Large intestine (tissue), 3 donors: Measurements from ENCODE around the gene MLXIP. TPM values are rescaled to one million over a fixed set of nuclear protein-coding genes. Genes with fewer than 3 reads are reported as not detected.

Experiments used
- DNase-seq, 2 donors: peaks; one replicate each; pipeline versions ENCODE4 v3.0.0 to v3.0.0-alpha.2; 2013
- H3K27ac ChIP-seq: one replicate; pipeline ENCODE4 v1.5.1; 2013; ENCODE audit warnings: low read length
- H3K27me3 ChIP-seq: 2 replicates; pipeline ENCODE4 v1.6.1; 2013; ENCODE audit warnings: low read length; ENCODE audit not compliant: control insufficient read depth, insufficient read depth
- H3K36me3 ChIP-seq: 2 replicates; pipeline ENCODE4 v1.6.1; 2013; ENCODE audit warnings: low read length; ENCODE audit not compliant: control insufficient read depth, insufficient read depth
- H3K4me1 ChIP-seq: one replicate; pipeline ENCODE4 v1.6.1; 2013; ENCODE audit warnings: low read length; ENCODE audit not compliant: control insufficient read depth, insufficient read depth
- H3K4me3 ChIP-seq: one replicate; pipeline ENCODE4 v1.5.1; 2013; ENCODE audit warnings: low read length
- H3K9me3 ChIP-seq: one replicate; pipeline ENCODE4 v1.6.1; 2013; ENCODE audit warnings: mild to moderate bottlenecking, low read depth, low read length, moderate library complexity; ENCODE audit not compliant: control insufficient read depth
- WGBS: methylation state at CpG from one replicate; pipeline ENCODE4 v1.1.5; 2013; ENCODE audit warnings: low lambda C conversion rate; ENCODE audit not compliant: insufficient coverage; 5-methylcytosine and 5-hydroxymethylcytosine counted together
- polyA plus RNA-seq: library from polyadenylated mRNA; unstranded; fragments of 120-200 nt; gene quantifications from one replicate; pipeline ENCODE4 v1.2.1, GENCODE V29; 2013

MLXIP gene
- polyA plus RNA-seq, 1 donor: 51.8 TPM

DNA sequence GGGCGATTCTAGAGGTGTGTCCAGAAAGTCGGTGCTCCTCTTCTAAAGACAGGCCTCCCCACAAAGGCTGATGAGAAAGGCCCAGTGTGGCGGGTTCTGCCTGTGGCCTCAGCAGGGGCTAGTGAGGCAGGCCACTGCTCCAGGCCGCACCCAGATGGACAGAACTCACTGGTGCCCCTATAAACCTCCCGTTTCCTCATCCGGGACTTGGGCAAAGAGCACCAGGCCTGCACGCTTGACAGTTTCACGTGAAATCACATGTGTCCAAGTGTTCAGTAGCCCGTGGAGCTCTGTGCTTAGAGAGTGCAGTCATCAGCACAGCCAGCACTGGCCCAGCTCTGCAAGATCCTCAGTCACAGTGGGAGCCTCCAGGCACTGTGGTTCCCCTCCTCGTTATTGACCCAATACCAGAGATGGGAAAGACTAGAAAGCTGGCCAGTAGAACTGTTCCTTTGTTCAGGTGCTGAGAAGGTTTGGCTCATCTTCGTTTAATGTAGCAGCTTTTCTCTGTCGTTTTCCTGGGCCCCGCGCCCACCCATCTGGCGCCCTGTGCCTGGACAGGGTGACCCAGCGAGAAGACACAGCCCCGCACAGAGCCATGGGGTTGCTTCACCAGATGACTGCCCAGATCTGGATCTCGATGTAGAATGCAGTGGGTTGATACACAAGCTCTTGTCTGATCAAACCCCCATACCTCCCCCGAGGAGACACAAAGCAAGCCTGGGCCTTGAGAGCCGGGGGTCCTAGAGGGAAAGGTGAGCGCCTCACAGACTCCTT lies 69.1 kb downstream of the MLXIP start:
- no peak overlapping the region for H3K27ac ChIP-seq
- DNase-seq: no peak
- WGBS: 80% methylated on average over 1 of the region's 21 CpGs
- no peaks in the 10 kb centered on the region for H3K9me3 ChIP-seq
- H3K4me3 ChIP-seq: no peak overlapping the region
- peaks cover 18% of the 10 kb centered on the region for H3K36me3 ChIP-seq
- H3K4me1 ChIP-seq: no peaks in the 10 kb centered on the region
- H3K27me3 ChIP-seq: no peaks in the 10 kb centered on the region

- DNase-seq: no peak
- WGBS: 47% methylated on average over 2 of the region's 6 CpGs
- H3K36me3 ChIP-seq: peaks cover 9% of the 10 kb centered on the region
- no peaks in the 10 kb centered on the region for H3K4me1 ChIP-seq
- H3K4me3 ChIP-seq: no peak overlapping the region
- H3K27me3 ChIP-seq: no peaks in the 10 kb centered on the region
- no peaks in the 10 kb centered on the region for H3K9me3 ChIP-seq
- H3K27ac ChIP-seq: no peak overlapping the region
Observed at GRCh38 chr12:122148657-122149056, 70.1 kb downstream of the MLXIP start.

- DNase-seq: no peak
- no CpG with 5 or more reads among the region's 8 CpGs for WGBS
Observed at GRCh38 chr12:122150127-122150681, 71.6 kb downstream of the MLXIP start.

GRCh38 chr12:122152754-122153153 lies 74.2 kb downstream of the MLXIP start:
- Histone ChIP-seq H3K27me3 (no peaks in the 10 kb centered on the region), H3K27ac (no peak overlapping the region), H3K36me3 (no peaks in the 10 kb centered on the region), H3K9me3 (no peaks in the 10 kb centered on the region), H3K4me3 (no peak overlapping the region), H3K4me1 (no peaks in the 10 kb centered on the region)
- 94% methylated on average over 3 of the region's 9 CpGs for WGBS
- DNase-seq: no peak

More at GRCh38 chr12:122150127-122150681, 71.6 kb downstream of the MLXIP start:
- Histone ChIP-seq H3K27me3 (no peaks in the 10 kb centered on the region), H3K4me3 (no peak overlapping the region), H3K4me1 (no peaks in the 10 kb centered on the region), H3K27ac (no peak overlapping the region), H3K9me3 (no peaks in the 10 kb centered on the region), H3K36me3 (no peaks in the 10 kb centered on the region)

DNA sequence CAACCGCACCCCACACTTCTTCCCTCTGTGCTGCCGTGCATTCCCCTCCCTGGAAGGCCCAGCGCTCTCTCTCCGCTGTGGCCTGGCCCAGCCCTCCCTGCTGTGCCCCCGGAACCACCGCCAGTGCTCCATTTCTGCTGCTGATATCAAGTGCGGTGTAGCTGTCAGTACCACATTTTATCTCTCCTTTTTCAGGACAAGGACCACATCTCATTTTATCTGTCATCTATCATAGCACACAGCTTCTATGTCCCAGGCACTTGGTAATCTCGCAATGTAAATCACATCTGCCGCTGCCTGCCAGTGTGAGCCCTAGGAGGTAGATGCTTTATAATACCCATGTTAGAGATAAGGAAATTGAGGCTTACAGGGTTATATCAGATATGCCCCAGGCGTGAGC lies 77.1 kb downstream of the MLXIP start:
- H3K9me3 ChIP-seq: no peaks in the 10 kb centered on the region
- H3K27ac ChIP-seq: no peak overlapping the region
- H3K4me1 ChIP-seq: no peaks in the 10 kb centered on the region
- no peak overlapping the region for H3K4me3 ChIP-seq
- WGBS: no CpG with 5 or more reads among the region's 10 CpGs
- H3K27me3 ChIP-seq: no peaks in the 10 kb centered on the region
- DNase-seq: no peak
- no peaks in the 10 kb centered on the region for H3K36me3 ChIP-seq

GRCh38 chr12:122158700-122159285 lies 80.2 kb downstream of the MLXIP start:
- no peaks in the 10 kb centered on the region for H3K36me3 ChIP-seq
- no peak overlapping the region for H3K27ac ChIP-seq
- H3K9me3 ChIP-seq: no peaks in the 10 kb centered on the region
- H3K4me3 ChIP-seq: no peak overlapping the region
- 87% methylated on average over 3 of the region's 7 CpGs for WGBS
- no peaks in the 10 kb centered on the region for H3K27me3 ChIP-seq
- no peaks in the 10 kb centered on the region for H3K4me1 ChIP-seq
- DNase-seq: no peak

- no peaks in the 10 kb centered on the region for H3K9me3 ChIP-seq
- no peak overlapping the region for H3K4me3 ChIP-seq
- H3K4me1 ChIP-seq: no peaks in the 10 kb centered on the region
- H3K27ac ChIP-seq: no peak overlapping the region
- no peak for DNase-seq
- WGBS: no CpG with 5 or more reads among the region's 4 CpGs
- no peaks in the 10 kb centered on the region for H3K27me3 ChIP-seq
- H3K36me3 ChIP-seq: no peaks in the 10 kb centered on the region
Observed at GRCh38 chr12:122159882-122160281, 81.3 kb downstream of the MLXIP start.

- no peaks in the 10 kb centered on the region for H3K4me1 ChIP-seq
- no peaks in the 10 kb centered on the region for H3K27me3 ChIP-seq
- H3K4me3 ChIP-seq: no peak overlapping the region
- no peak overlapping the region for H3K27ac ChIP-seq
- no peak for DNase-seq
- no peaks in the 10 kb centered on the region for H3K9me3 ChIP-seq
- no peaks in the 10 kb centered on the region for H3K36me3 ChIP-seq
- no CpG with 5 or more reads among the region's 11 CpGs for WGBS
Observed at GRCh38 chr12:122160761-122161160, 82.2 kb downstream of the MLXIP start.

- H3K9me3 ChIP-seq: no peaks in the 10 kb centered on the region
- WGBS: 83% methylated on average over 2 of the region's 8 CpGs
- peaks cover 3% of the 10 kb centered on the region for H3K4me1 ChIP-seq
- no peaks in the 10 kb centered on the region for H3K27me3 ChIP-seq
- H3K27ac ChIP-seq: no peak overlapping the region
- no peak for DNase-seq
- no peaks in the 10 kb centered on the region for H3K36me3 ChIP-seq
- no peak overlapping the region for H3K4me3 ChIP-seq
Observed at GRCh38 chr12:122161682-122162081, 83.1 kb downstream of the MLXIP start.

DNA sequence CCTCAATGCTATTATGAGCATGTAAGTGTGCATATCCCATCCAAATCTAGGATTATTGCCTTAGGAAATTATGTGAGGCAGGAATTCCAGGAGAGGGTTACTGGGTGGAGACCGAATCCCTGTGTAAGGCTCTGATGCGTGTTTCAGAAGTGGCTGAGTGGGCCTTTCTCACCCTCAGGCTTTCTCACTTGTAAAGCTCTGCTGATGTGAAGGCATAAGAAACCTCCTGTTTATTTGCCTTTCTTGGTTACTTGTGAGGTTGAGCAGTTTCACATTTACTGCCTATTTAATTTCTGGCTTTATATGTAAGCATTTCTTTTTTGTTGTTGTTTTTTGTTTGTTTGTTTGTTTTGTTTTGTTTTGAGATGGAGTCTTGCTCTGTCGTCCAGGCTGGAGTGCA lies 84.4 kb downstream of the MLXIP start:
- no peak overlapping the region for H3K27ac ChIP-seq
- 75% methylated on average over 1 of the region's 3 CpGs for whole genome bisulfite sequencing
- no peak for DNase-seq
- no peaks in the 10 kb centered on the region for H3K27me3 ChIP-seq
- H3K4me3 ChIP-seq: no peak overlapping the region
- H3K36me3 ChIP-seq: no peaks in the 10 kb centered on the region
- peaks cover 11% of the 10 kb centered on the region for H3K4me1 ChIP-seq
- H3K9me3 ChIP-seq: no peaks in the 10 kb centered on the region
